GM19463 (cell line): Measurements from ENCODE around the gene INPP4A.

ENCODE experiments used
- ATAC-seq: cut with Tn5 transposase; IDR thresholded peaks from one replicate; pipeline ENCODE4 v1.9.1; 2021; ENCODE audit warnings: mild to moderate bottlenecking, moderate library complexity; ENCODE audit not compliant: unreplicated experiment

Gene INPP4A

GRCh38 chr2:98608116-98608961 is 163.7 kb downstream of the INPP4A start, which contains the start of the genes COA5 and UNC50:
TSS of gene COA5 (minus strand) at chr2:98608512. CDS start at chr2:98608405, 107 bp downstream.
TSS of gene UNC50 (plus strand) at chr2:98608589. CDS start at chr2:98609760, 1,171 bp downstream.
- ATAC-seq: peak; percentile 94

GRCh38 chr2:98608962-98609604 is 164.4 kb downstream of the INPP4A start:
- ATAC-seq: no peak

- no peak for ATAC-seq
Observed at GRCh38 chr2:98614024-98614739, 169.5 kb downstream of the INPP4A start.

- ATAC-seq: no peak
Observed at GRCh38 chr2:98615481-98615880, 170.8 kb downstream of the INPP4A start.

GRCh38 chr2:98617149-98617548 is 172.5 kb downstream of the INPP4A start:
- ATAC-seq: no peak

GRCh38 chr2:98623657-98624056 is 179.0 kb downstream of the INPP4A start:
- ATAC-seq: no peak

- no peak for ATAC-seq
Observed at GRCh38 chr2:98632351-98632750, 187.7 kb downstream of the INPP4A start.

- no peak for ATAC-seq
Observed at GRCh38 chr2:98634406-98635092, 189.9 kb downstream of the INPP4A start.

GRCh38 chr2:98637401-98638147 is 192.9 kb downstream of the INPP4A start:
- ATAC-seq: no peak

- ATAC-seq: no peak
Observed at GRCh38 chr2:98643496-98644100, 198.9 kb downstream of the INPP4A start.
